ENCODE data around the gene FLNB. TPM values are rescaled to one million over a fixed set of nuclear protein-coding genes. Genes with fewer than 3 reads are reported as not detected.
A peak's percentile ranks its signal among the peaks of the same experiment; 100 is the strongest.

The FLNB gene
- total and polyA plus RNA-seq, 2 of the 13 experiments (the other 11 are each of a cell fraction or from before 2014, with no cell fraction given): 106 to 130 TPM

DNA sequence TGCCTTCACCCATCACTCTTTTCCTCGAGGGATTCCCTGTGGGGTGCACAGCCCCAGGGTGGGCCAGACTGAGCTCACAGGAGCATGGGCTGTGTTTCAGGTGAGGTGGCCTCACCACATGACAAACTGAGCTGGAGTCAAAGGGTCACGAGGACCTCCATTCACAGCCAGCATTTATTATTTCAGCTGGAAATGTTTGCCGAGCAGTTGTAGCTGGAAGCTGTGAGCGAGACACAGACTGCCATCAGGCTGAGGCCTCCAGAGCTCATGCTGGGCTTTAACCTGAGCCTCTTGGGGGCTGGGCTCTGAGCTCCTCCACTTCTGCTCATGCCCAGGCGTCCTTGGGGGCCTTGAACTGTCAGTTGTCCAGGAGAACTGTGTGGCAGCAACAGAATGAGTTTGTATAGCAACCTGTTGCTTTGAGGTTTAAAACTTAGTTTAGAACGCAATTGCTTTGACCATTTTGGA, 57.5 kb downstream of the FLNB start (continued):
- TF ChIP-seq, protein P1, sequence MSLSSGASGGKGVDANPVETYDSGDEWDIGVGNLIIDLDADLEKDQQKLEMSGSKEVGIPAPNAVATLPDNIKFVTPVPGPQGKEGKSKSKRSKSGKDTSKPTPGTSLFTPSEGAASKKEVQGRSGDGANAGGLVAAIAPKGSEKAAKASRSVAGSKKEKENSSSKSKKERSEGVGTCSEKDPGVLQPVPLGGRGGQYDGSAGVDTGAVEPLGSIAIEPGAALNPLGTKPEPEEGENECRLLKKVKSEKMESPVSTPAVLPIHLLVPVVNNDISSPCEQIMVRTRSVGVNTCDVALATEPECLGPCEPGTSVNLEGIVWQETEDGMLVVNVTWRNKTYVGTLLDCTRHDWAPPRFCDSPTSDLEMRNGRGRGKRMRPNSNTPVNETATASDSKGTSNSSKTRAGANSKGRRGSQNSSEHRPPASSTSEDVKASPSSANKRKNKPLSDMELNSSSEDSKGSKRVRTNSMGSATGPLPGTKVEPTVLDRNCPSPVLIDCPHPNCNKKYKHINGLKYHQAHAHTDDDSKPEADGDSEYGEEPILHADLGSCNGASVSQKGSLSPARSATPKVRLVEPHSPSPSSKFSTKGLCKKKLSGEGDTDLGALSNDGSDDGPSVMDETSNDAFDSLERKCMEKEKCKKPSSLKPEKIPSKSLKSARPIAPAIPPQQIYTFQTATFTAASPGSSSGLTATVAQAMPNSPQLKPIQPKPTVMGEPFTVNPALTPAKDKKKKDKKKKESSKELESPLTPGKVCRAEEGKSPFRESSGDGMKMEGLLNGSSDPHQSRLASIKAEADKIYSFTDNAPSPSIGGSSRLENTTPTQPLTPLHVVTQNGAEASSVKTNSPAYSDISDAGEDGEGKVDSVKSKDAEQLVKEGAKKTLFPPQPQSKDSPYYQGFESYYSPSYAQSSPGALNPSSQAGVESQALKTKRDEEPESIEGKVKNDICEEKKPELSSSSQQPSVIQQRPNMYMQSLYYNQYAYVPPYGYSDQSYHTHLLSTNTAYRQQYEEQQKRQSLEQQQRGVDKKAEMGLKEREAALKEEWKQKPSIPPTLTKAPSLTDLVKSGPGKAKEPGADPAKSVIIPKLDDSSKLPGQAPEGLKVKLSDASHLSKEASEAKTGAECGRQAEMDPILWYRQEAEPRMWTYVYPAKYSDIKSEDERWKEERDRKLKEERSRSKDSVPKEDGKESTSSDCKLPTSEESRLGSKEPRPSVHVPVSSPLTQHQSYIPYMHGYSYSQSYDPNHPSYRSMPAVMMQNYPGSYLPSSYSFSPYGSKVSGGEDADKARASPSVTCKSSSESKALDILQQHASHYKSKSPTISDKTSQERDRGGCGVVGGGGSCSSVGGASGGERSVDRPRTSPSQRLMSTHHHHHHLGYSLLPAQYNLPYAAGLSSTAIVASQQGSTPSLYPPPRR (CRISPR knock-in tag; IDR thresholded peaks at IDR 0.05; ENCODE audit: borderline replicate concordance): peak; percentile 69
- TF ChIP-seq HDAC6 (IDR thresholded peaks at IDR 0.05; ENCODE audit: low read depth, low read length) (no peak), HNRNPH1 (optimal IDR thresholded peaks at IDR 0.05; ENCODE audit: low read depth, low read length) (no peak), ZBTB20 (CRISPR knock-in tag; IDR thresholded peaks at IDR 0.05; ENCODE audit: borderline replicate concordance, low read depth) (no peak), ZNF670 (CRISPR knock-in tag; IDR thresholded peaks at IDR 0.05; ENCODE audit: borderline replicate concordance) (no peak), WIZ (CRISPR knock-in tag; IDR thresholded peaks at IDR 0.05) (no peak), MATR3 (CRISPR knock-in tag; IDR thresholded peaks at IDR 0.05) (no peak), ARHGAP35 (CRISPR knock-in tag; IDR thresholded peaks at IDR 0.05; ENCODE audit: borderline replicate concordance) (no peak), ELF4 (CRISPR knock-in tag; IDR thresholded peaks at IDR 0.05; ENCODE audit: borderline replicate concordance) (no peak), U2AF1 (optimal IDR thresholded peaks at IDR 0.05; ENCODE audit: low read depth, low read length) (no peak), KLF15 (CRISPR knock-in tag; IDR thresholded peaks at IDR 0.05; ENCODE audit: borderline replicate concordance) (no peak), MYC (CRISPR knock-in tag; IDR thresholded peaks at IDR 0.05; ENCODE audit: borderline replicate concordance) (no peak)
- TF ChIP-seq, protein P2, sequence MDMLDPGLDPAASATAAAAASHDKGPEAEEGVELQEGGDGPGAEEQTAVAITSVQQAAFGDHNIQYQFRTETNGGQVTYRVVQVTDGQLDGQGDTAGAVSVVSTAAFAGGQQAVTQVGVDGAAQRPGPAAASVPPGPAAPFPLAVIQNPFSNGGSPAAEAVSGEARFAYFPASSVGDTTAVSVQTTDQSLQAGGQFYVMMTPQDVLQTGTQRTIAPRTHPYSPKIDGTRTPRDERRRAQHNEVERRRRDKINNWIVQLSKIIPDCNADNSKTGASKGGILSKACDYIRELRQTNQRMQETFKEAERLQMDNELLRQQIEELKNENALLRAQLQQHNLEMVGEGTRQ (IDR thresholded peaks at IDR 0.05; ENCODE audit: low read depth, low read length): no peak; the same call in 1 of the 2 replicates
- TF ChIP-seq, protein P2 (CRISPR knock-in tag; IDR thresholded peaks at IDR 0.05; ENCODE audit: borderline replicate concordance): no peak
- TF ChIP-seq, protein P3, sequence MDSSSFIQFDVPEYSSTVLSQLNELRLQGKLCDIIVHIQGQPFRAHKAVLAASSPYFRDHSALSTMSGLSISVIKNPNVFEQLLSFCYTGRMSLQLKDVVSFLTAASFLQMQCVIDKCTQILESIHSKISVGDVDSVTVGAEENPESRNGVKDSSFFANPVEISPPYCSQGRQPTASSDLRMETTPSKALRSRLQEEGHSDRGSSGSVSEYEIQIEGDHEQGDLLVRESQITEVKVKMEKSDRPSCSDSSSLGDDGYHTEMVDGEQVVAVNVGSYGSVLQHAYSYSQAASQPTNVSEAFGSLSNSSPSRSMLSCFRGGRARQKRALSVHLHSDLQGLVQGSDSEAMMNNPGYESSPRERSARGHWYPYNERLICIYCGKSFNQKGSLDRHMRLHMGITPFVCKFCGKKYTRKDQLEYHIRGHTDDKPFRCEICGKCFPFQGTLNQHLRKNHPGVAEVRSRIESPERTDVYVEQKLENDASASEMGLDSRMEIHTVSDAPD (CRISPR knock-in tag; IDR thresholded peaks at IDR 0.05): no peak
- TF ChIP-seq, protein P4, sequence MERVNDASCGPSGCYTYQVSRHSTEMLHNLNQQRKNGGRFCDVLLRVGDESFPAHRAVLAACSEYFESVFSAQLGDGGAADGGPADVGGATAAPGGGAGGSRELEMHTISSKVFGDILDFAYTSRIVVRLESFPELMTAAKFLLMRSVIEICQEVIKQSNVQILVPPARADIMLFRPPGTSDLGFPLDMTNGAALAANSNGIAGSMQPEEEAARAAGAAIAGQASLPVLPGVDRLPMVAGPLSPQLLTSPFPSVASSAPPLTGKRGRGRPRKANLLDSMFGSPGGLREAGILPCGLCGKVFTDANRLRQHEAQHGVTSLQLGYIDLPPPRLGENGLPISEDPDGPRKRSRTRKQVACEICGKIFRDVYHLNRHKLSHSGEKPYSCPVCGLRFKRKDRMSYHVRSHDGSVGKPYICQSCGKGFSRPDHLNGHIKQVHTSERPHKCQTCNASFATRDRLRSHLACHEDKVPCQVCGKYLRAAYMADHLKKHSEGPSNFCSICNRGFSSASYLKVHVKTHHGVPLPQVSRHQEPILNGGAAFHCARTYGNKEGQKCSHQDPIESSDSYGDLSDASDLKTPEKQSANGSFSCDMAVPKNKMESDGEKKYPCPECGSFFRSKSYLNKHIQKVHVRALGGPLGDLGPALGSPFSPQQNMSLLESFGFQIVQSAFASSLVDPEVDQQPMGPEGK (CRISPR knock-in tag; IDR thresholded peaks at IDR 0.05): peak; percentile 44
